Anterior cingulate cortex (tissue), 58 donors: ENCODE measurements around the gene COTL1.
"Not testable (repeated sequence)": the region's sequence is repeated elsewhere in the genome, so short reads cannot be mapped to it uniquely, and the experiment has no call there.

Source experiments
- DNase-seq, 58 donors: peaks; one replicate each; lab custom pipeline; 2025; lab: John Stamatoyannopoulos, UW

The COTL1 gene

GRCh38 chr16:84538222-84538840 is 79.5 kb downstream of the COTL1 start:
- DNase-seq: no peak

- DNase-seq: peak in 5 of 58 donors; percentile 6 to 19 (median 10)
Measured at GRCh38 chr16:84537491-84538151, 80.3 kb downstream of the COTL1 start.

- DNase-seq: no peak
Measured at GRCh38 chr16:84535851-84536250, 82.0 kb downstream of the COTL1 start.

GRCh38 chr16:84535408-84535807 is 82.5 kb downstream of the COTL1 start:
- no peak for DNase-seq

GRCh38 chr16:84534815-84535214 is 83.1 kb downstream of the COTL1 start:
- no peak for DNase-seq

- no peak for DNase-seq
Measured at GRCh38 chr16:84532855-84533486, 84.9 kb downstream of the COTL1 start.

- DNase-seq: peak in 7 of 58 donors; percentile 5 to 25 (median 11)
Measured at GRCh38 chr16:84532291-84532724, 85.6 kb downstream of the COTL1 start.

- DNase-seq: no peak
Measured at GRCh38 chr16:84531671-84532111, 86.2 kb downstream of the COTL1 start.

GRCh38 chr16:84530590-84530989 is 87.3 kb downstream of the COTL1 start:
- DNase-seq: no peak

GRCh38 chr16:84529607-84530006 is 88.3 kb downstream of the COTL1 start:
- no peak for DNase-seq

GRCh38 chr16:84528322-84528721 is 89.6 kb downstream of the COTL1 start:
- DNase-seq: no peak

GRCh38 chr16:84527532-84528269 is 90.2 kb downstream of the COTL1 start:
- DNase-seq: no peak

GRCh38 chr16:84526794-84527531 is 90.9 kb downstream of the COTL1 start:
- DNase-seq: peak in 6 of 58 donors; percentile 4 to 23 (median 15)

GRCh38 chr16:84524941-84525581 is 92.8 kb downstream of the COTL1 start:
- not testable (repeated sequence) for DNase-seq

GRCh38 chr16:84524346-84524920 is 93.4 kb downstream of the COTL1 start:
- DNase-seq: no peak

- DNase-seq: no peak
Measured at GRCh38 chr16:84521497-84521770, 96.4 kb downstream of the COTL1 start.

GRCh38 chr16:84520725-84521496 is 97.0 kb downstream of the COTL1 start:
- no peak for DNase-seq

- DNase-seq: no peak
Measured at GRCh38 chr16:84519855-84520254, 98.0 kb downstream of the COTL1 start.

- no peak for DNase-seq
Measured at GRCh38 chr16:84518804-84519341, 99.0 kb downstream of the COTL1 start.
